GM21529 (cell line): Measurements from ENCODE around the gene MEGF10.

Source experiments
- ATAC-seq: cut with Tn5 transposase; IDR thresholded peaks from one replicate; pipeline ENCODE4 v1.9.1; 2021; ENCODE audit not compliant: unreplicated experiment

The MEGF10 gene

DNA sequence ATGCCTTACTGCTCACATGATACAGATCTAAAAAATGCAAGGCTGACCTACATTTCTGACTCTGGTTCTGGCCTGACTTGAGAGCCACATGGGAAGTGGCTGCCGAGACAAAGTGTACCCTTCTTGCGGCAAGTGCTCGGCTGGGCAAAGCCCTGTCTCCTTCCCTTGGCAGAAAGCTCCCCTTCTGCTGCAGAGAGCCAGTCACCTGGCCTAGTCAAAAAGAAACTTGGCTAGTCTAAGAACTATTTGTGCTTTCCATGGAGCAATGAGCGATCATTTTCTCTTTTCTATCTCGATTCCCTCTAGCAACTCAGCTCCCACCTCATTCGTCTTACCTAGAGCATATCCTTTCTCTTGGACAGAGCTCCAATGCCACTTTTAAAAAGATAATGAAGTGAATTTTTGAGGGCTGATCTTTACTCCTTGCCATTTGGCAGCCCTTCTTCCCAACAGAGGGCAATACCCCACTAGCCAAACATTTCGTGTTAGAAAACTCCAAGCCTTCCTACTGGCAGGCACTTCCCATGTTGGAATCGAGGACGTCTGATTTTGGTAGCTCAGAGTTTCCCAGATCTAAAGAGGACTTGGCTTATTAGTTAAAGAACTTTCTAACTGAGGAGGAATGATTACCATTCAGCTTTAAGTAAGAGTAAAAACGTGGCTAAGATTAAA, 118.8 kb downstream of the MEGF10 start:
- ATAC-seq = no peak

- ATAC-seq = no peak
Observed at GRCh38 chr5:127409921-127410675, 119.5 kb downstream of the MEGF10 start.

DNA sequence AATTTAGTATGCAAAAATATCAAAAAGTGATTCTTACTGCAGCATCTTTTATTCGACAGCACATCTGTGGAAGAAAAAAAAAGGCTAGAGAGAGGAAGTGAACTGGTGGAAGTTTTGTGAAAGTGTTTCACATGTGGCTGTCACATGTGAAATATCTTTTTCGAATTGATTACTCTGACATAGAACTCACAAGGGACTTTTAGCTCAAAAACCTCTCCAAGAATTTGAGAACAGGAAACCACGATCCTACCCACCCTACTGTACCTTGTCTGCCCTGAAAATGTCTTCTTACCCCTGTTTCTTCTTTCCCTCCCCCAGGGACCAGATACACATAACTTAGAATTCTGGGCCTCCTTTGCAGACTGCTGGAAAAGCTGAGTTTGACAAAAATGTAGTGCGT, 120.4 kb downstream of the MEGF10 start:
- peak; percentile 74 for ATAC-seq

GRCh38 chr5:127411381-127411780, 120.8 kb downstream of the MEGF10 start:
- no peak for ATAC-seq

DNA sequence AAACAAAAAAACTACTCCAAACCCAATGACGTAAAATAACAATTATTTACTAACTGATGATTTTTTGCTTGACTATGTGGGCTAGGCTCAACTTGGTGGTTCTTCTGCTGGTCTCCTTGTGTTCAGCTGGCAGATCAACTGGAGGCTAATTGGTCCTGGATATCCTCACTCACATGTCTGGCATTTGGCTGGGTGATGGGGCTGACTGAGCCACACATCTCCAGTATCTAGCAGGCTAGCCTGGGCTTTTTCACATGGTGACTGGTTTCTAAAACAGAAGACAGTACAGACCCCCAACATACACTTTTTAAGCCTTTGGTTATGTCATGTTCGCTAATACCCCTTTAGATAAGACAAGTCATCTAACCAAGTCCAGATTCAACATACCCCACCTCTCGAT, 122.1 kb downstream of the MEGF10 start:
- ATAC-seq = no peak

DNA sequence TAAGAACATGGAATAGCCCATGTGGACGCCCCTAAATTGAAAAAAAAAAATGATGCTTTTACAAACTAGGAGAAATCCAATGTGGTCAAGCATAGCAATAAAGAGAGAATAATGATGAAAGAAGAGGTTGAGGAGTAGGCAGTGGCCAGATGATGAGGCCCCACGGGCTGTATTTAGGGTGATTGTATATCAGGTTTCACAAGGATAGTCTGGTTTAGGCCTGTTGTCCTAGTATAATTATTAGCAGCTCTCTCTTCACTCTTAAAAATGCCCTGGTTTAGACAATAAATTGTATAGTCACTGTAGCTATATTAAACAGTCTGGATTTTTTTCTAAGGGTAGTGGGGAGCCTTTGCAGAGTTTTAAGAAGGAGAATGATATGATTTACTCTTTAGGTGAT, 124.4 kb downstream of the MEGF10 start:
- no peak for ATAC-seq

DNA sequence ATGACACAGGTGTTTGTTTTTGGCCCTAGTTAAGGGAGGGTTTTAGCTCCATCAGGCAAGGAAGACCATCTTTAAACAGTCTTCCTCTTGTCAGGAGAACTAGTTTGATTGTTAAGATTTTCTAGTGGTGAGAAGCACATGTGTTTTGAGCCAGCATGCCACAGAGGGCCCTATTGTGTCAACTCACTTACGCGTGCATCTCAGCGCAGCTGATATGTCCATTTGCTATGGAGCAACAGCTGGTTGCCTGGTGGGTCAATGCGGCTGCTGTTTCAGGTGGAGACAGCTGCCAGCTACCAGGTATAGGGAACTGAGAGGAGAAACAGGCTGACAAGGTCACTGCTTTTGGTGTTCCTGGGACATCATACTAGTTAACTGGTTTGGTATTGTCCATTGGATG, 126.3 kb downstream of the MEGF10 start:
- no peak for ATAC-seq

DNA sequence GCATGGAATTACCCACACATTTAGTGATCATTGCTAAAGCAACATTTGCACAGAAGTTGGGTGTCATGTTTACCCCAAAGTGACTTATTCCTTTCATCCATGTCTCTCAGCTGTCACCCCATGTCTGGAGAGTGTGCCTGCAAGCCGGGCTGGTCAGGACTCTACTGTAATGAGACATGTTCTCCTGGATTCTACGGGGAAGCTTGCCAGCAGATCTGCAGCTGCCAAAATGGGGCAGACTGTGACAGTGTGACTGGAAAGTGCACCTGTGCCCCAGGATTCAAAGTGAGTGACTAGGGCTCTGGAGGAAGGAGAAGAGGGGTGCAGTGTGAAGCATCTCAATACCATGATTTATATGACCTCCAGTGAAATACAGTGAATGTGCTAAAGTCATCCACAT, 126.9 kb downstream of the MEGF10 start:
- ATAC-seq = no peak

DNA sequence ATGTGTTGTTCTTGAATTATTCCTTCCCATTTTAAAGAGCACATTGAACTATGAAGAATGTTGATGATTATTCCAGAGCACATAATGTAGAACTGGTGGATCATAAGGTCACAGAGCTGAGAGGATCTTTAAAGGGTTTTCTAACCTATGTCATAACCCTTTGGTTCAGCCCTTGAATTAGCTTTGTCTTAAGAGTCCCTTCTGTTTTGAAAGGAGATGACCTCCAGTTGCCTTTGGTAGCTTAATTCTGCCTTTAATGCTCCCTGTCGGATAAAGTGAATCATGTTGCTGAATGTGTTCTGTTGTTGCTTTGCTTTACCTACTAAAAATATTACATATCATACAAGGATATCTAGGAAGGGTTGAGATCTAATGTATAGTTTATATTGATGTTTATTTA, 127.8 kb downstream of the MEGF10 start:
- ATAC-seq = no peak

DNA sequence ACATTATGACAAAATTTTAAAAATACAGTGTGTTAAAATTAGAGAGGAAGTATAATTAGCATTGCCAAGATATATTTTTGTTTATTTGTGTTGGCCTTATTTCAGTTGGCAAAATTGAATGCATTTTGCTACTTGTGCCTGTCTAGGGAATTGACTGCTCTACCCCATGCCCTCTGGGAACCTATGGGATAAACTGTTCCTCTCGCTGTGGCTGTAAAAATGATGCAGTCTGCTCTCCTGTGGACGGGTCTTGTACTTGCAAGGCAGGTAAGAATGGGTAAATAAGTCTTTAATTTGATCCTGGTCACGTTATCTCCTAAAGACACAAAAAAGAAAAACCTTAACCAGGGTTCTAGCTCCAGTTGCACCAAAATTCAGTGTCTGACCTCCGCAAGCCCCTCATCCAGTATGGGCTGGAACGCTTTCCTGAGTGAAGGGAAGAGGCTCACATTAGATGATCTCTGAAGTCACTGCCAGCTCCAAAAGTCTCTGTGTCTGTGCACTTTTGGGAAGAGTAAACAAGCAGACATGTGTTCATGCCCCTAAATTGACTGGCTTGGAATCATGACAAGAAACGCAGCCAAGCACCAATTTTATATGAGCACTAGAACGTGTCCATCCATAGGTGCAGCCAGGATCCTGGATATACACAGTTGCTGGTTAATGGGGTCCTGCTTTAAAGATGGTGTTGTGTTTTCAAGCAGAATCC, 128.5 kb downstream of the MEGF10 start:
- ATAC-seq = no peak

- no peak for ATAC-seq
Observed at GRCh38 chr5:127419683-127420257, 129.2 kb downstream of the MEGF10 start.

- ATAC-seq = no peak
Observed at GRCh38 chr5:127420758-127421157, 130.2 kb downstream of the MEGF10 start.

DNA sequence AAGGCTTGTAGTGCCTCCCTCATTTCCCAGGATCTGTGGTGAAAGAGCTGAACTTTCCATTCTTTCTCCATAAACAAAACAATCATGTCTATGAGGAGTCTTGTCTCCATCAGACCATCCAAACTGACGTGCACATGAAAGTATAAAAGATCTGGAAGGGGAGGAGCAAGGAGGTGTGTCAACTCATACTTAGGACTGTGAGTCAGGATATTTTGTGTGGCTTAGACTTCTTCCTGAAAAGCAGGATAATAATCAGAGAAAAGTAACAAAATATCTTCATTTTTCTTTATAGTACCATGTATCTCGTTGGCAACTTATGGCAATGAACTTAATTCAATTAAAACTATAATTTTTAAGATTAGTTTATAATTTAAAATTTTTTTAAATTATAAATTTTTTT, 130.9 kb downstream of the MEGF10 start:
- ATAC-seq = no peak

DNA sequence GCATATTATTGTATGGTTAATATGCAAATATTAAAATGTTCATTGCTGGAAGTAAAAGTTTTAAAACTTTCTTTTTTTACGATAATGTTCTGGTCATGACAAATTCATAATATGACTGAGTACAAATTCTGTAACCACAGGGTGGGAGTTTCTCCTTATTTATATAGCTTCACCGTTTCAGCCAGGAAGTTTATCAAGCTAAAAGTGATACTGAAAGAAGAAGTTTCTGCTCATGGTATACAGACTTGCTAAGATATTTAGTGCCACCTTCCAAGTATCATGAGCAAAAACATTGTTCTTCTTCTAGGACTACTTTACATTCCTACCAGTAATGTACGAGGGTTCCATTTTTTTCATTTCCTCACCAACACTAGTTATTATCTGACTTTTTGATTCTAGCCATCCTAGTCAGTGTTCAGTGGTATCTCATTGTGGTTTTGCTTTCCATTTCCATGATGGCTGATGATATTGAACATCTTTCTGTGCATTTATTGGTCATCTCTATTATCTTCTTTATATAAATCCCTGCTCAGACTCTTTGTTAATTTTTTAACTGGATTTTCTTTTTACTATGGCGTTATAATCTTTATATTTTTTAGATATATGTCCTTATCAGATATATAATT, 132.7 kb downstream of the MEGF10 start:
- ATAC-seq = peak; percentile 83

- no peak for ATAC-seq
Observed at GRCh38 chr5:127425037-127425436, 134.4 kb downstream of the MEGF10 start.

DNA sequence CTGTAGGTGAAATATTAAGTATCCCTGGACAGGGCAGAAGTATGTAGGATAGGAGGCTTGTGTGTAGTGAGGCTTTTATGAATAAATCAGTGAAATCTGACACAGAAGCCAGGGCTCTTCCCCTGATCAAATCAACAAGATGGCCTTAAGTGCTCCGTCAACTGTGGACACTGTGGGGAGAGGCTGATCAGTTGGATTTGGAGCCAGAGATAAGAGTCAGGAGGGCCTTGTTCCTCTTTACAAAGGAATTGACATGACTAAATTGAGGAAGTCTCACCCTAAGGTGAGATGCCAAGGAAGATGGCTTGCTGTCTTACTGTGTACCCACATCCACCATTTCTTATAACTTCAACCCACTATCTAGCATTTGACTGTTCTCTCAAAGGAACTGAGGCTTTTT, 135.3 kb downstream of the MEGF10 start:
- ATAC-seq = no peak

DNA sequence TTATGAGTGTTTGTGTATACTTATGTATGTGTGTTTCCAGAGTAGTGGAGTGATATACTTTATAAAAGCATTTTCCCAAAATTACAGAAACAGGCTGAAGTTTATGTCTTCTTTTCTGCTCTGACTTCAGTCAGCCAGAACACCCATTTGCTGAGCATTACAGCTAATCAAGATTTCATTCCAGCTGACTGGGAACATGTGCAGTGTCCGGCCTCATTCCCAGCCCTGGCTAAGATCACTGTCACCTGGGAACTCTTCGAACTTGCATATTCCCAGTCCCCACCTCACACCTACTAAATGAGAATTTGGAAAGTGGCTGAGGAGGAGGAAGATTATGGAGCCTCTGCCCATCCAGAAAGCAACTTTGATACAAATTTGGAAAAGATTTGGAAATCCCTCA, 136.1 kb downstream of the MEGF10 start:
- no peak for ATAC-seq

- ATAC-seq = no peak
Observed at GRCh38 chr5:127428276-127428675, 137.7 kb downstream of the MEGF10 start.

- no peak for ATAC-seq
Observed at GRCh38 chr5:127428748-127429147, 138.2 kb downstream of the MEGF10 start.

DNA sequence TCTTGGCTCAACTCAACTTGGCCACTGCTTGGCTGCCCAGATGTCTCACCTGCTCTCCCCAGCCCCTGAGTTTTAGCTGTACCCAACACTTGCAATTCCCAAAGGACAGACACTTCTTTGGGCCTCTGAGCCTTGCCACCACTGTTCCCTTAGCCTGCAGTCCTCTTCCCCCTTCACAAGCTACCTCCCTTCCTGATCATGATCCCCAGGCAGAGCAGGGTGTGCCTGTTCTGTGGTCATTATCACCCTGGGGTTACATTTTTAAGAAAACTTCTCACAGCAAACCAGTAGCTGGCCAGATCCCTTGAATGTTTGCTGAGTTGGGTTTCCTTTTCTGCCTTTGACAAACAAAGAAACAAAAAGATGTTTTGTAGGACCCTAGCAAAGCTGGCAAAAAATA, 139.3 kb downstream of the MEGF10 start:
- no peak for ATAC-seq

- no peak for ATAC-seq
Observed at GRCh38 chr5:127430627-127431026, 140.0 kb downstream of the MEGF10 start.
